ENCODE measurements around the gene FCER2. TPM values are rescaled to one million over a fixed set of nuclear protein-coding genes. Genes with fewer than 3 reads are reported as not detected.

FCER2 gene
- total RNA-seq, 1 experiment from 2014 or later: 0.48 TPM

GRCh38 chr19:7709932-7710460 is 8.1 kb upstream of the FCER2 start:
- CTCF ChIA-PET: no interaction called here
- Mint-ChIP-seq H3K4me3 (no peak overlapping the region), H3K36me3 (no peaks in the 10 kb centered on the region), H3K27ac (no peak overlapping the region), H3K9me3 (no peaks in the 10 kb centered on the region), H3K27me3 (ENCODE audit: low read depth) (no peaks in the 10 kb centered on the region; the same call in 1 of the 2 replicates), H3K4me1 (no peaks in the 10 kb centered on the region)
- POLR2A ChIA-PET: no interaction called here
- no peak for TF ChIP-seq FOXP1 (CRISPR knock-in tag; IDR thresholded peaks at IDR 0.05; ENCODE audit: borderline replicate concordance)
- TF ChIP-seq NFE2L1 (CRISPR knock-in tag; IDR thresholded peaks at IDR 0.05): no peak
- TF ChIP-seq SMAD3 (CRISPR knock-in tag; IDR thresholded peaks at IDR 0.05; ENCODE audit: borderline replicate concordance): no peak
- TF ChIP-seq ZNF512 (CRISPR knock-in tag; IDR thresholded peaks at IDR 0.05; ENCODE audit: borderline replicate concordance): no peak
- TF ChIP-seq NFYB (CRISPR knock-in tag; conservative IDR thresholded peaks at IDR 0.05; ENCODE audit: low read depth): no peak
- no peak for TF ChIP-seq ZNF423 (CRISPR knock-in tag; IDR thresholded peaks at IDR 0.05)
- no peak for DNase-seq (ENCODE audit: low spot score)
- ATAC-seq: no peak

DNA sequence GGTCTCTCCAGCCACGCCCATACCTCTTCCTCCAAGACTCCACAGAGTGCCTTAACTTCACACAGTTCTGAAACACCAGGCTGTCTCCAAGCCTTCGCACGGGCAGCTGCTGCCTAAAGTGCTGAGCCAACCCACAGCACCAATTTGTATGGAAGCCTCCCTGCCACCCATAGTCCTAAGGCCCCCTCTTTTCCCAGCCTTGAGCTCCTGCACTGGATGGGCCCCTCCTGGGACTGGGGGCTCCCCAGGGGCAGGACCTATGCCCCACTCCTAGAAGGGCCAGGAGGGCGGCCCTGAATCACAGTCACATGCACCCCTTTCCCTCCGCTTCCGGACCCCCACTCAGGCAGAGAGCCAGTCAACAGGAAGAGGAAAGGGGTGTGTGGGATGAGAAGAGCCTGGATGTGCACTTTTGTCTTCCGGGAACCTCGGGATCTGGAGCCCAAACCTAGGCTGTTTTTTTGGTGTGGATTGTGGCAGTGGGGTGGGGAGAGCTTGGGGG is 5.1 kb upstream of the FCER2 start:
- no peaks in the 10 kb centered on the region for H3K4me1 Mint-ChIP-seq
- POLR2A ChIA-PET: no interaction called here
- H3K36me3 Mint-ChIP-seq: no peaks in the 10 kb centered on the region
- no peak overlapping the region for H3K4me3 Mint-ChIP-seq
- H3K27ac Mint-ChIP-seq: no peak overlapping the region; the same call in 1 of the 2 replicates
- no peak for DNase-seq (ENCODE audit: low spot score)
- no peaks in the 10 kb centered on the region; the same call in 1 of the 2 replicates for H3K27me3 Mint-ChIP-seq (ENCODE audit: low read depth)
- no peaks in the 10 kb centered on the region for H3K9me3 Mint-ChIP-seq
- CTCF ChIA-PET: interaction anchor here (0.6 to 0.7 kb wide), 2 partner anchors 67 to 139 kb away, joined by 3 read pairs; no protein-coding TSS in a partner anchor
- ATAC-seq: no peak
- no peak for TF ChIP-seq OVOL2 (CRISPR knock-in tag; IDR thresholded peaks at IDR 0.05; ENCODE audit: borderline replicate concordance)
- TF ChIP-seq, protein P1, sequence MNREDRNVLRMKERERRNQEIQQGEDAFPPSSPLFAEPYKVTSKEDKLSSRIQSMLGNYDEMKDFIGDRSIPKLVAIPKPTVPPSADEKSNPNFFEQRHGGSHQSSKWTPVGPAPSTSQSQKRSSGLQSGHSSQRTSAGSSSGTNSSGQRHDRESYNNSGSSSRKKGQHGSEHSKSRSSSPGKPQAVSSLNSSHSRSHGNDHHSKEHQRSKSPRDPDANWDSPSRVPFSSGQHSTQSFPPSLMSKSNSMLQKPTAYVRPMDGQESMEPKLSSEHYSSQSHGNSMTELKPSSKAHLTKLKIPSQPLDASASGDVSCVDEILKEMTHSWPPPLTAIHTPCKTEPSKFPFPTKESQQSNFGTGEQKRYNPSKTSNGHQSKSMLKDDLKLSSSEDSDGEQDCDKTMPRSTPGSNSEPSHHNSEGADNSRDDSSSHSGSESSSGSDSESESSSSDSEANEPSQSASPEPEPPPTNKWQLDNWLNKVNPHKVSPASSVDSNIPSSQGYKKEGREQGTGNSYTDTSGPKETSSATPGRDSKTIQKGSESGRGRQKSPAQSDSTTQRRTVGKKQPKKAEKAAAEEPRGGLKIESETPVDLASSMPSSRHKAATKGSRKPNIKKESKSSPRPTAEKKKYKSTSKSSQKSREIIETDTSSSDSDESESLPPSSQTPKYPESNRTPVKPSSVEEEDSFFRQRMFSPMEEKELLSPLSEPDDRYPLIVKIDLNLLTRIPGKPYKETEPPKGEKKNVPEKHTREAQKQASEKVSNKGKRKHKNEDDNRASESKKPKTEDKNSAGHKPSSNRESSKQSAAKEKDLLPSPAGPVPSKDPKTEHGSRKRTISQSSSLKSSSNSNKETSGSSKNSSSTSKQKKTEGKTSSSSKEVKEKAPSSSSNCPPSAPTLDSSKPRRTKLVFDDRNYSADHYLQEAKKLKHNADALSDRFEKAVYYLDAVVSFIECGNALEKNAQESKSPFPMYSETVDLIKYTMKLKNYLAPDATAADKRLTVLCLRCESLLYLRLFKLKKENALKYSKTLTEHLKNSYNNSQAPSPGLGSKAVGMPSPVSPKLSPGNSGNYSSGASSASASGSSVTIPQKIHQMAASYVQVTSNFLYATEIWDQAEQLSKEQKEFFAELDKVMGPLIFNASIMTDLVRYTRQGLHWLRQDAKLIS (CRISPR knock-in tag; IDR thresholded peaks at IDR 0.05; ENCODE audit: borderline replicate concordance): no peak
- TF ChIP-seq GABPB1 (CRISPR knock-in tag; IDR thresholded peaks at IDR 0.05): no peak
- no peak for TF ChIP-seq TEAD4 (CRISPR knock-in tag; IDR thresholded peaks at IDR 0.05)
- no peak for TF ChIP-seq ZNF425 (CRISPR knock-in tag; conservative IDR thresholded peaks at IDR 0.05)
- TF ChIP-seq, protein P2, sequence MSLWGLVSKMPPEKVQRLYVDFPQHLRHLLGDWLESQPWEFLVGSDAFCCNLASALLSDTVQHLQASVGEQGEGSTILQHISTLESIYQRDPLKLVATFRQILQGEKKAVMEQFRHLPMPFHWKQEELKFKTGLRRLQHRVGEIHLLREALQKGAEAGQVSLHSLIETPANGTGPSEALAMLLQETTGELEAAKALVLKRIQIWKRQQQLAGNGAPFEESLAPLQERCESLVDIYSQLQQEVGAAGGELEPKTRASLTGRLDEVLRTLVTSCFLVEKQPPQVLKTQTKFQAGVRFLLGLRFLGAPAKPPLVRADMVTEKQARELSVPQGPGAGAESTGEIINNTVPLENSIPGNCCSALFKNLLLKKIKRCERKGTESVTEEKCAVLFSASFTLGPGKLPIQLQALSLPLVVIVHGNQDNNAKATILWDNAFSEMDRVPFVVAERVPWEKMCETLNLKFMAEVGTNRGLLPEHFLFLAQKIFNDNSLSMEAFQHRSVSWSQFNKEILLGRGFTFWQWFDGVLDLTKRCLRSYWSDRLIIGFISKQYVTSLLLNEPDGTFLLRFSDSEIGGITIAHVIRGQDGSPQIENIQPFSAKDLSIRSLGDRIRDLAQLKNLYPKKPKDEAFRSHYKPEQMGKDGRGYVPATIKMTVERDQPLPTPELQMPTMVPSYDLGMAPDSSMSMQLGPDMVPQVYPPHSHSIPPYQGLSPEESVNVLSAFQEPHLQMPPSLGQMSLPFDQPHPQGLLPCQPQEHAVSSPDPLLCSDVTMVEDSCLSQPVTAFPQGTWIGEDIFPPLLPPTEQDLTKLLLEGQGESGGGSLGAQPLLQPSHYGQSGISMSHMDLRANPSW (CRISPR knock-in tag; conservative IDR thresholded peaks at IDR 0.05; ENCODE audit: low read depth): no peak
- TF ChIP-seq CBFB (CRISPR knock-in tag; IDR thresholded peaks at IDR 0.05; ENCODE audit: low read depth): no peak
- TF ChIP-seq CTCF (IDR thresholded peaks at IDR 0.05): no peak
- TF ChIP-seq NR1H2 (CRISPR knock-in tag; IDR thresholded peaks at IDR 0.05): no peak
- no peak for TF ChIP-seq PRRX2 (CRISPR knock-in tag; IDR thresholded peaks at IDR 0.05)
- no peak for TF ChIP-seq E2F4 (CRISPR knock-in tag; IDR thresholded peaks at IDR 0.05; ENCODE audit: borderline replicate concordance, low read depth)
- TF ChIP-seq FOXP1 (CRISPR knock-in tag; IDR thresholded peaks at IDR 0.05; ENCODE audit: borderline replicate concordance): no peak
- TF ChIP-seq SP1 (CRISPR knock-in tag; conservative IDR thresholded peaks at IDR 0.05): no peak
- no peak for TF ChIP-seq USF1 (CRISPR knock-in tag; IDR thresholded peaks at IDR 0.05)
- no peak for TF ChIP-seq NFE2L1 (CRISPR knock-in tag; IDR thresholded peaks at IDR 0.05)

Measured in WTC11 (cell line).